HUES6 (cell line): ENCODE measurements around the gene EXOC3.
"Not testable (repeated sequence)": the region's sequence is repeated elsewhere in the genome, so short reads cannot be mapped to it uniquely, and the experiment has no call there.

Source experiments
- H3K27ac ChIP-seq: 2 replicates; pipeline ENCODE4 v1.7.0; 2013; ENCODE audit warnings: low read depth, mild to moderate bottlenecking, low read length, inconsistent platforms
- H3K27me3 ChIP-seq: 2 replicates; pipeline ENCODE4 v1.6.1; 2013; ENCODE audit warnings: low read length; ENCODE audit not compliant: control insufficient read depth, insufficient read depth
- H3K36me3 ChIP-seq: 2 replicates; pipeline ENCODE4 v1.6.1; 2013; ENCODE audit warnings: low read length; ENCODE audit not compliant: control insufficient read depth, insufficient read depth
- H3K4me1 ChIP-seq: 2 replicates; pipeline ENCODE4 v1.6.1; 2013; ENCODE audit warnings: low read length; ENCODE audit not compliant: control insufficient read depth, insufficient read depth
- H3K4me3 ChIP-seq: 2 replicates; pipeline ENCODE4 v1.5.1; 2013; ENCODE audit warnings: low read depth, low read length
- H3K9ac ChIP-seq: one replicate; pipeline ENCODE4 v1.6.1; 2013; ENCODE audit warnings: mild to moderate bottlenecking, low read length
- H3K9me3 ChIP-seq: 2 replicates; pipeline ENCODE4 v1.6.1; 2013; ENCODE audit warnings: low read depth, low read length; ENCODE audit not compliant: control insufficient read depth, insufficient read depth

EXOC3 gene

DNA sequence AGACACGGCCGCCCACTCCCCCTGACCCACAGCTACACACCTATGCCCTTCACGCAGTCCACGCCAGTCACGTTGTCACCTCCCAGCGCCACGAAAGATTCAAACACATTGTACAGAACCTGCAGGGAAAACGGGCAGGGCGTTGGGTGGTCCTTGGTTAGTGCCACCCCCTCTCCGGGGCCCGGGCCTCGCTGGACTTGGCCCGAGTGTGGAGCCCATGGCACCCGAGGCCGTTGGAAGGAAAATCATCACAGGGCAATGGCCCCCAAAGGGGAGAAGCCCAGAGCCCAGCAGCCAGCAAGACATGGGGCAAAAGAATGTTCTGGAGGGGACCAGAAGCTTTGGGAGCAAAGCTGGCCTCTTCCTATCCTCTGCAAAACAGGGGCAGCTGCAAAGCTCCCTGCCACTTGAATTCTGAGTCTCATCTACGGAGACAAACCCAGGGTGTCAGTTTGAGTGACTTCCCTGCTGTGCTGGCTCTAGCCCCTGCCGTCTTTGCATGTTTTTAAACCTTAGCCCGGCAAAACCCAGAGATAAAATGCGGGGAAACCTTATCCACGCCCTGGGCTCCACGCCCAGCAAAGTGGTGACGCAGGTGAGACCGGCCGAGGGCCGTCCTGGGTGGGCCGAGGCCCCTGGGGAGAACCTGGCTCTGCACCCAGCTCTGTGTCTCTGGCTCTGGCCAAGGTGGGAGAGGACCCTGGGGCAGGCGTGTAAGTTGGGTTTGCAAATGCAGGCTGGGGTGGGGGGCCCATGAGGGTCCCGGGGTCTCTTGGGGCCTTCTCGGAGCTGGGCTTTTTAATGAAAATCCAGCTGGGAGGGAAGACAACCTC is 42.4 kb downstream of the EXOC3 start:
- no peak overlapping the region for H3K27ac ChIP-seq
- no peak overlapping the region for H3K4me3 ChIP-seq
- H3K4me1 ChIP-seq, result no peaks in the 10 kb centered on the region
- H3K36me3 ChIP-seq, result no peaks in the 10 kb centered on the region
- H3K9me3 ChIP-seq, result no peaks in the 10 kb centered on the region
- H3K27me3 ChIP-seq, result peaks cover 10% of the 10 kb centered on the region; the same call in 1 of the 2 replicates
- H3K9ac ChIP-seq, result no peak overlapping the region

- Histone ChIP-seq H3K4me3 (no peak overlapping the region), H3K4me1 (no peaks in the 10 kb centered on the region), H3K9me3 (no peaks in the 10 kb centered on the region), H3K36me3 (no peaks in the 10 kb centered on the region), H3K9ac (no peak overlapping the region), H3K27ac (no peak overlapping the region), H3K27me3 (peaks cover 17% of the 10 kb centered on the region; the same call in 1 of the 2 replicates)
Measured at GRCh38 chr5:485946-486491, 43.0 kb downstream of the EXOC3 start.

GRCh38 chr5:486597-486996 is 43.6 kb downstream of the EXOC3 start:
- H3K9me3 ChIP-seq, H3K4me1 ChIP-seq, H3K36me3 ChIP-seq, H3K9ac ChIP-seq, H3K27ac ChIP-seq, H3K4me3 ChIP-seq: not testable (repeated sequence)
- peaks cover 22% of the 10 kb centered on the region; the same call in 1 of the 2 replicates for H3K27me3 ChIP-seq

GRCh38 chr5:488241-488640 is 45.3 kb downstream of the EXOC3 start:
- Histone ChIP-seq H3K9me3 (no peaks in the 10 kb centered on the region), H3K27ac (no peak overlapping the region), H3K9ac (no peak overlapping the region), H3K4me3 (no peak overlapping the region), H3K4me1 (peaks cover 3% of the 10 kb centered on the region; the same call in 1 of the 2 replicates), H3K27me3 (peaks cover 35% of the 10 kb centered on the region; the same call in 1 of the 2 replicates), H3K36me3 (no peaks in the 10 kb centered on the region)

- Histone ChIP-seq H3K9ac (no peak overlapping the region), H3K36me3 (no peaks in the 10 kb centered on the region), H3K27ac (no peak overlapping the region), H3K27me3 (peaks cover 43% of the 10 kb centered on the region), H3K4me1 (peaks cover 5% of the 10 kb centered on the region; the same call in 1 of the 2 replicates), H3K4me3 (no peak overlapping the region), H3K9me3 (no peaks in the 10 kb centered on the region)
Measured at GRCh38 chr5:488744-489688, 46.0 kb downstream of the EXOC3 start.

- no peaks in the 10 kb centered on the region for H3K9me3 ChIP-seq
- H3K27ac ChIP-seq, result no peak overlapping the region
- no peak overlapping the region for H3K9ac ChIP-seq
- peaks cover 5% of the 10 kb centered on the region; the same call in 1 of the 2 replicates for H3K4me1 ChIP-seq
- H3K27me3 ChIP-seq, result peaks cover 50% of the 10 kb centered on the region
- no peak overlapping the region for H3K4me3 ChIP-seq
- no peaks in the 10 kb centered on the region for H3K36me3 ChIP-seq
Measured at GRCh38 chr5:489689-490080, 46.7 kb downstream of the EXOC3 start.

- peaks cover 56% of the 10 kb centered on the region for H3K27me3 ChIP-seq
- no peaks in the 10 kb centered on the region for H3K9me3 ChIP-seq
Measured at GRCh38 chr5:490116-491106, 47.4 kb downstream of the EXOC3 start.

GRCh38 chr5:491119-491855 is 48.3 kb downstream of the EXOC3 start:
- Histone ChIP-seq H3K27me3 (peaks cover 60% of the 10 kb centered on the region), H3K4me1 (peaks cover 10% of the 10 kb centered on the region; the same call in 1 of the 2 replicates), H3K36me3 (no peaks in the 10 kb centered on the region), H3K4me3 (no peak overlapping the region), H3K9me3 (no peaks in the 10 kb centered on the region), H3K9ac (no peak overlapping the region), H3K27ac (no peak overlapping the region)

More at GRCh38 chr5:490116-491106, 47.4 kb downstream of the EXOC3 start:
- Histone ChIP-seq H3K4me3 (no peak overlapping the region), H3K9ac (no peak overlapping the region), H3K27ac (no peak overlapping the region), H3K4me1 (peaks cover 5% of the 10 kb centered on the region; the same call in 1 of the 2 replicates), H3K36me3 (no peaks in the 10 kb centered on the region)

- H3K9me3 ChIP-seq, result no peaks in the 10 kb centered on the region
- no peak overlapping the region for H3K4me3 ChIP-seq
- peaks cover 64% of the 10 kb centered on the region for H3K27me3 ChIP-seq
- no peaks in the 10 kb centered on the region for H3K36me3 ChIP-seq
- H3K9ac ChIP-seq, result no peak overlapping the region
- peaks cover 10% of the 10 kb centered on the region; the same call in 1 of the 2 replicates for H3K4me1 ChIP-seq
- H3K27ac ChIP-seq, result no peak overlapping the region
Measured at GRCh38 chr5:491856-492155, 48.8 kb downstream of the EXOC3 start.
